Nephron progenitor cell (in vitro differentiated cells): ENCODE results near the gene CLEC4M.
"Not testable (repeated sequence)": the region's sequence is repeated elsewhere in the genome, so short reads cannot be mapped to it uniquely, and the experiment has no call there.

Source experiments
- DNase-seq: peaks from one replicate; pipeline ENCODE4 v3.0.0; 2021
- H3K27ac Mint-ChIP-seq: 2 replicates; pipeline ENCODE4 v1.8.0; 2021; ENCODE audit warnings: mild to moderate bottlenecking, moderate library complexity, mixed read lengths
- H3K27me3 Mint-ChIP-seq: 2 replicates; pipeline ENCODE4 v1.8.0; 2021; ENCODE audit warnings: mild to moderate bottlenecking, low read depth, mixed read lengths; ENCODE audit not compliant: poor library complexity
- H3K36me3 Mint-ChIP-seq: 2 replicates; pipeline ENCODE4 v1.8.0; 2021; ENCODE audit warnings: low read depth, mixed read lengths
- H3K4me1 Mint-ChIP-seq: 2 replicates; pipeline ENCODE4 v1.8.0; 2021; ENCODE audit warnings: mixed read lengths
- H3K4me3 Mint-ChIP-seq: 2 replicates; pipeline ENCODE4 v1.8.0; 2021; ENCODE audit warnings: mild to moderate bottlenecking, moderate library complexity, mixed read lengths
- H3K9me3 Mint-ChIP-seq: 2 replicates; pipeline ENCODE4 v1.8.0; 2021; ENCODE audit warnings: mild to moderate bottlenecking, moderate library complexity, mixed read lengths
- TF ChIP-seq, protein P1 (sequence below): fragments of 200-600 bp; sonication (generic); IDR thresholded peaks from 2 replicates; pipeline ENCODE4 v1.5.0; 2021; ENCODE audit warnings: antibody characterized with exemption

CLEC4M gene

DNA sequence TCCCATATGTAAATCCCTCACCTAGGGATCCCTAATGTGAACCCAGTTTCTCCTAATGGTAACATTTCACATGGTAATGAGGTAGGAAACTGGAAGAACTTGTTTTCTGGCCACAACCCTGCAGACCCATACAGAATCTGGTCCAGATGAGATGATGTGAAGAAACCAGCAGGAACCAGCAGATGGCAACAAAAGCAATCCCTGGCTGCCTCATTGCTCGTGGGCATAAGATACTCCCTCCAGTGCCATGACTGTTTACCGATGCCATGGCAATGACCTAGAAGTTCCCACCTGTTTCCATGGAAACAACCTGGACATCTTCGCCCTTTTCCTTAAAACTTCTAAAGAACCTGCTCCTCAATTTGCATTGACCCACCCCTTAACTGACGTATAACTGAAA is 14.3 kb upstream of the CLEC4M start:
- no peak for DNase-seq
- no peaks in the 10 kb centered on the region for H3K36me3 Mint-ChIP-seq
- no peak overlapping the region for H3K27ac Mint-ChIP-seq
- H3K4me1 Mint-ChIP-seq: peaks cover 8% of the 10 kb centered on the region
- H3K27me3 Mint-ChIP-seq: peaks cover 45% of the 10 kb centered on the region
- no peak overlapping the region for H3K4me3 Mint-ChIP-seq
- H3K9me3 Mint-ChIP-seq: peaks cover 19% of the 10 kb centered on the region
- TF ChIP-seq, protein P1, sequence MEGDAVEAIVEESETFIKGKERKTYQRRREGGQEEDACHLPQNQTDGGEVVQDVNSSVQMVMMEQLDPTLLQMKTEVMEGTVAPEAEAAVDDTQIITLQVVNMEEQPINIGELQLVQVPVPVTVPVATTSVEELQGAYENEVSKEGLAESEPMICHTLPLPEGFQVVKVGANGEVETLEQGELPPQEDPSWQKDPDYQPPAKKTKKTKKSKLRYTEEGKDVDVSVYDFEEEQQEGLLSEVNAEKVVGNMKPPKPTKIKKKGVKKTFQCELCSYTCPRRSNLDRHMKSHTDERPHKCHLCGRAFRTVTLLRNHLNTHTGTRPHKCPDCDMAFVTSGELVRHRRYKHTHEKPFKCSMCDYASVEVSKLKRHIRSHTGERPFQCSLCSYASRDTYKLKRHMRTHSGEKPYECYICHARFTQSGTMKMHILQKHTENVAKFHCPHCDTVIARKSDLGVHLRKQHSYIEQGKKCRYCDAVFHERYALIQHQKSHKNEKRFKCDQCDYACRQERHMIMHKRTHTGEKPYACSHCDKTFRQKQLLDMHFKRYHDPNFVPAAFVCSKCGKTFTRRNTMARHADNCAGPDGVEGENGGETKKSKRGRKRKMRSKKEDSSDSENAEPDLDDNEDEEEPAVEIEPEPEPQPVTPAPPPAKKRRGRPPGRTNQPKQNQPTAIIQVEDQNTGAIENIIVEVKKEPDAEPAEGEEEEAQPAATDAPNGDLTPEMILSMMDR: no peak

DNA sequence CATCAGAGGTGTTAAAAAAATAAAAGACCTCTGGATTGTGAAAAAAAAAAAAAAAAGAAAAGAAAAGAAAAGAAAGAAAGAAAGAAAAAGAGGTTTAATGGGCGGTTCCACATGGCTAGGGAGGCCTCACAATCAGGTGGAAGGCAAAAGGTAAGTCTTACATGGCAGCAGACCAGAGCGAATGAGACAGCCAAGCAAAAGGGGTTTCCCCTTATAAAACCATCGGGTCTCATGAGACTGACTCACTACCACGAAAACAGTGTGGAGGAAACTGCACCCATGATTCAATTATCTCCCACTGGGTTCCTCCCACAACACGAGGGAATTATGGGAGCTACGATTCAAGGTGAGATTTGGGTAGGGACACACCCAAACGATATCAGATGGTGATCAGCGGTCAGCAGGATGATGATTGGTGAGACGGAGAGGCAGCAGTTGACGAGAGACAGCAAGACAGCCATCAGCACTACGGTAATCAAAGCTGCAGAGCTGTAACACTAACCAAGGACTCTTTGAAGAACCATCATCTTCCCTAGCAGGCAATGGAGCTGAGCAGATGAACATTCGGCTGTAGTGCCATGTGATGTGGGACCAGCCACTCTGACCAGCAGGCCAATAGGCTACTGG is 11.8 kb upstream of the CLEC4M start:
- no peak for DNase-seq
- TF ChIP-seq, protein P1: no peak
- H3K4me3 Mint-ChIP-seq: no peak overlapping the region
- H3K9me3 Mint-ChIP-seq: peaks cover 40% of the 10 kb centered on the region
- no peak overlapping the region for H3K27ac Mint-ChIP-seq
- peaks cover 38% of the 10 kb centered on the region for H3K27me3 Mint-ChIP-seq
- H3K36me3 Mint-ChIP-seq: no peaks in the 10 kb centered on the region
- H3K4me1 Mint-ChIP-seq: peaks cover 8% of the 10 kb centered on the region

DNA sequence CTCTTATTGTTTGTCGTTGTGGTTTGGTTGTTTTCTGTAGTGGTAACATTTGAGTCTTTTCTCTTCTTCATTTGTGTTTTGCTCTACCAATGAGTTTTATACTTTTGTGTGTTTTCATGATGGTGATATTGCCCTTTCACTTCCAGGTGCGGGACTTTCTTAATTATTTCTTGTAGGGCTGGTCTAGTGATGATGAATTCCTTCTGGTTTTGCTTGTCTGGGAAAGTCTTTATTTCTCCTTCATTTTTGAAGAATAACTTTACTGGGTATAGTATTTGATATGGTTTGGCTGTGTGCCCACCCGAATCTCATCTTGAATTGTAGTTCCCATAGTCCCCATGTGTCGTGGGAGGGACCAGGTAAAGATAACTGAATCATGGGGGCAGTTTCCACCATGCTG is 6.8 kb upstream of the CLEC4M start:
- Mint-ChIP-seq H3K4me3 (no peak overlapping the region), H3K9me3 (peaks cover 71% of the 10 kb centered on the region), H3K27ac (no peak overlapping the region), H3K4me1 (no peaks in the 10 kb centered on the region), H3K36me3 (peaks cover 7% of the 10 kb centered on the region), H3K27me3 (peaks cover 28% of the 10 kb centered on the region)
- no peak for DNase-seq
- TF ChIP-seq, protein P1: no peak

DNA sequence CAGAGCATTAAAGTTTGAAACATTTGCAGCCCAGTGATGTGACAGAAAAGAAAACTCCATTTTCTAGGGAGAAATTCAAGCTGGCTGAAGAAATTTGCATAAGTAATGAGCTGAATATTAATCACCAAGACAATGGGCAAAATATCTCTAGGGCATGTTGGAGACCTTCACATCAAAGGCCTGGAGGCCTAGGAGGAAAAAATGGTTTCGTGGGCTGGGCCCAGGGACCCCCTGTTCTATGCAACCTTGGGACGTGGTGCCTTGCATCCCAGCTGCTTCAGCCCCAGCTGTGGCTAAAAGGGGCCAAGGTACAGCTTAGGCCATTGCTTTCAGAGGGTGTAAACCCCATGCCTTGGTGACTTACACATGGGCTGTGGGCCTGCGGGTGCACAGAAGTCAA is 5.7 kb upstream of the CLEC4M start:
- H3K27ac Mint-ChIP-seq: no peak overlapping the region
- H3K36me3 Mint-ChIP-seq: peaks cover 7% of the 10 kb centered on the region
- no peak overlapping the region for H3K4me3 Mint-ChIP-seq
- H3K27me3 Mint-ChIP-seq: peaks cover 21% of the 10 kb centered on the region
- H3K4me1 Mint-ChIP-seq: no peaks in the 10 kb centered on the region
- TF ChIP-seq, protein P1: no peak
- DNase-seq: no peak
- peaks cover 79% of the 10 kb centered on the region for H3K9me3 Mint-ChIP-seq

DNA sequence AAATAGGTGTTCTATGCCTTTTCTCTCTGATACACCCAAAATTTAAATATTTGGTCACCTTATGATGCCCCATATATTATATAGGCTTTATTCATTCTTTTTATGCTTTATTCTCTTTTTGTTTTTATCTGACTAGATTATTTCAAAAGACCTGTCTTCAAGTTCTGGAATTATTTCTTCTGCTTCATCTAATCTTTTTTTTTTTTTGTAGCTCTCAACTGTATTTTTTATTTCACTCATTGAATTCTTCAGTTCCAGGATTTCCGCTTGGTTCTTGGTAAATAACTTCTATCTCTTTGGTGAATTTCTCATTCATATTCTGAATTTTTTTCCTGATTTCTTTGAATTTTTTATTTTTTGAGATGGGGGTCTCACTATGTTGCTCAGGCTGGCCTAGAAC is 3.9 kb upstream of the CLEC4M start:
- Mint-ChIP-seq H3K36me3 (peaks cover 7% of the 10 kb centered on the region), H3K9me3 (peaks cover 76% of the 10 kb centered on the region), H3K27ac (no peak overlapping the region), H3K4me1 (no peaks in the 10 kb centered on the region), H3K27me3 (peaks cover 20% of the 10 kb centered on the region), H3K4me3 (no peak overlapping the region)
- TF ChIP-seq, protein P1: no peak
- DNase-seq: no peak

DNA sequence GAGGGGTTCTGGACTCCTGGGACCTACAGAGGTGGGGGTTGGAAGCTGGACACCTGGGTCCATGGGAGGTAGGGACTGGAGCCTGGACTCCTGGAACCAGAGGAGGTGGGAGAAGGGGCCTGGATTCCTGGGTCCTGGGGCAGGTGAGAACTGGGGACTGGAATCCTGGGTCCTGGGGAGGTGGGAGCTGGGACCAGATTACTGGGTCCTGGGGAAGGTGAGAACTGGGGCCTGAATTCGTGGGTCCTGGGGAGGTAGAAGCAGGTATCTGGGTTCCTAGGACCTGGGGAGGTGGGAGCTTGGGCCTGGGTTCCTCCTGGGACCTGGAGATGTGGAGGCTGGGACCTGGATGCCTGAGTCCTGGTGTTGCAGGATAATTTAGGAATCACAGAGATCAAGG is 653 bp downstream of the CLEC4M start:
- no peak for DNase-seq
- no peaks in the 10 kb centered on the region for H3K4me1 Mint-ChIP-seq

DNA sequence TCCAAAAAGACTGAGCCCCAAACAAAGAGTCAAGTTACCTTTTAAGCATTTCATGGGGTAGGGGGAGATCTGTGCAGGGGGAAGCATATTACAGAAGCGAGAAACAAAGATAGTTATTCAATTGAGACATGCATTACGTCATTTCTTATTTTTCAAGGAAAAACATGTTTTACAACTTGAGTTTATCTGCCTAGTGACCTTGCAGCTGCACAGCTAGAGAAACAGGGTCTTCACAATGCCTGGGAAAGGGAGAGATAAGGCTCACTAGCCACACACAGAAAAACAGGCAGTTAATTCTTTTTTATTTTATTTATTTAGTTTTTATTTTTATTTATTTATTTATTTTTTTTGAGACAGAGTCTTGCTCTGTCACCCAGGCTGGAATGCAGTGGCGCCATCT is 1.1 kb downstream of the CLEC4M start:
- H3K27me3 Mint-ChIP-seq: peaks cover 22% of the 10 kb centered on the region
- not testable (repeated sequence) for H3K27ac Mint-ChIP-seq, H3K36me3 Mint-ChIP-seq, H3K4me1 Mint-ChIP-seq, H3K4me3 Mint-ChIP-seq, DNase-seq
- peaks cover 29% of the 10 kb centered on the region for H3K9me3 Mint-ChIP-seq

More for the DNA sequence above, 653 bp downstream of the CLEC4M start:
- TF ChIP-seq, protein P1: no peak
- H3K36me3 Mint-ChIP-seq: peaks cover 7% of the 10 kb centered on the region
- H3K27ac Mint-ChIP-seq: no peak overlapping the region
- H3K9me3 Mint-ChIP-seq: peaks cover 33% of the 10 kb centered on the region
- H3K4me3 Mint-ChIP-seq: no peak overlapping the region
- H3K27me3 Mint-ChIP-seq: peaks cover 20% of the 10 kb centered on the region

DNA sequence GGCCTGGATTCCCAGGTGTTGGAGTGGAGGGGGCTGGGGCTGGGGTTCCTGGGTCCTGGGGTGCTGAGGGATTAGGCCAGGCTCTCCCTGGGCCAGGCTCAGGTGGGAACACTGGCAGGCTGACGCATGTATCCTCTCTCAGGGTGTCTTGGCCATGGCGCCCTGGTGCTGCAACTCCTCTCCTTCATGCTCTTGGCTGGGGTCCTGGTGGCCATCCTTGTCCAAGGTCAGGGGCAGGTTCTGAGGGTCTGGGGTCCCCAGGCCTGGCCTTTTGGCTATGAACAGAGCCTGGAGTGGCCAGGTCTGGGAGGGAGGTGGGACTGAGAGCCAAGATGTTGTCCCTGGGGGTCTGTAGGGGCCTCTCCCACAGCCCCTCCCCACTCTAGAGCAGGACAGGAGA is 2.0 kb downstream of the CLEC4M start:
- Mint-ChIP-seq H3K27me3 (peaks cover 23% of the 10 kb centered on the region), H3K9me3 (peaks cover 23% of the 10 kb centered on the region)
- not testable (repeated sequence) for H3K4me3 Mint-ChIP-seq, DNase-seq, H3K36me3 Mint-ChIP-seq, H3K27ac Mint-ChIP-seq, H3K4me1 Mint-ChIP-seq
